Measurements from ENCODE around the gene RNASE13. TPM values are rescaled to one million over a fixed set of nuclear protein-coding genes. Genes with fewer than 3 reads are reported as not detected.

RNASE13 gene
- polyA plus RNA-seq, 1 of the 3 experiments (the other 2 are of a cell fraction) = not detected

- Histone ChIP-seq H3K79me2 (ENCODE audit: insufficient read depth) (peaks cover 51% of the 10 kb centered on the region), H3K27me3 (ENCODE audit: insufficient read depth) (no peaks in the 10 kb centered on the region), H3K36me3 (replicated peaks in 1 of 2; ENCODE audit: control insufficient read depth in 1 of 2, insufficient read depth in 2 of 2, low read length in 1 of 2) (peaks cover 22 to 32% of the 10 kb centered on the region in 2 experiments), H3K4me2 (peak overlapping the region; percentile 95), H3K9ac (peak overlapping the region; percentile 93), H4K20me1 (ENCODE audit: insufficient read depth) (0 out of 2 replicates have a peak, but pooled peaks cover 8% of the 10 kb centered on the region), H3F3A (replicated peaks; ENCODE audit: insufficient read depth) (peaks cover 30% of the 10 kb centered on the region), H3K9me2 (no peaks in the 10 kb centered on the region), H3K4me1 (ENCODE audit: control insufficient read depth in 1 of 2, insufficient read depth in 2 of 2, low read depth in 1 of 2, low read length in 1 of 2) (peaks cover 22 to 33% of the 10 kb centered on the region in 2 experiments), H3K27ac (ENCODE audit: low read depth in 2 of 2, low read length in 1 of 2) (peak overlapping the region; percentile 98 to 99), H3K9me3 (no peaks in the 10 kb centered on the region), H3K4me3 (ENCODE audit: low read depth in 2 of 2, low read length in 1 of 2) (peak overlapping the region; percentile 81 to 89), H2AFZ (ENCODE audit: low read depth) (peak overlapping the region; percentile 39; the same call in 1 of the 2 replicates)
- TF ChIP-seq TAF1 (IDR thresholded peaks at IDR 0.05; ENCODE audit: borderline replicate concordance, low read depth, low read length) (no peak), SIN3A (IDR thresholded peaks at IDR 0.05; ENCODE audit: borderline replicate concordance, low read depth, low read length) (peak; percentile 58; the same call in 1 of the 2 replicates)
- ChIA-PET CTCF (interaction anchor here (0.7 to 13.2 kb wide), 17 partner anchors 12 to 100 kb away, joined by 3 to 296 read pairs (median 5); partner anchors contain the start of genes TMEM253, TPPP2 and ZNF219), POLR2A (interaction anchor here (0.7 to 2.7 kb wide), 12 partner anchors 9 to 728 kb away, joined by 3 to 19 read pairs (median 8); partner anchors contain the start of genes PARP2, TMEM253 and ZNF219)
- WGBS (ENCODE audit: low lambda C conversion rate) = 1% methylated on average over 20 of the region's 23 CpGs
- peak; percentile 71 for DNase-seq
These were observed 36.1 kb upstream of the RNASE13 start for GRCh38 chr14:21070610-21071224.

- Histone ChIP-seq H3K79me2 (ENCODE audit: insufficient read depth) (peaks cover 49% of the 10 kb centered on the region), H3K9me3 (no peaks in the 10 kb centered on the region), H2AFZ (ENCODE audit: low read depth) (peak within 1 kb of the TSS; percentile 87), H3K4me1 (ENCODE audit: control insufficient read depth in 1 of 2, insufficient read depth in 2 of 2, low read depth in 1 of 2, low read length in 1 of 2) (peaks cover 22 to 29% of the 10 kb centered on the region in 2 experiments), H3K9ac (peak within 1 kb of the TSS; percentile 93), H3K4me3 (ENCODE audit: low read depth in 2 of 2, low read length in 1 of 2) (peak within 1 kb of the TSS; percentile 81 to 89), H3F3A (replicated peaks; ENCODE audit: insufficient read depth) (peaks cover 30% of the 10 kb centered on the region), H3K36me3 (replicated peaks in 1 of 2; ENCODE audit: control insufficient read depth in 1 of 2, insufficient read depth in 2 of 2, low read length in 1 of 2) (peaks cover 19 to 27% of the 10 kb centered on the region in 2 experiments), H3K9me2 (no peaks in the 10 kb centered on the region), H3K27ac (ENCODE audit: low read depth in 2 of 2, low read length in 1 of 2) (peak within 1 kb of the TSS; percentile 98 to 99), H3K4me2 (peak within 1 kb of the TSS; percentile 95), H3K27me3 (ENCODE audit: insufficient read depth) (no peaks in the 10 kb centered on the region), H4K20me1 (ENCODE audit: insufficient read depth) (0 out of 2 replicates have a peak, but pooled peaks cover 8% of the 10 kb centered on the region)
- WGBS (ENCODE audit: low lambda C conversion rate) = 2% methylated on average over 6 of the region's 63 CpGs
- peak; percentile 87 for DNase-seq
- TF ChIP-seq TAF1 (IDR thresholded peaks at IDR 0.05; ENCODE audit: borderline replicate concordance, low read depth, low read length) (0 out of 2 replicates have a peak, but pooled peaks have one; percentile 4), GABPA (IDR thresholded peaks at IDR 0.05; ENCODE audit: low read depth) (no peak)
- ChIA-PET POLR2A (interaction anchor here (0.7 to 2.7 kb wide), 7 partner anchors 14 to 728 kb away, joined by 4 to 19 read pairs (median 12); partner anchors contain the start of gene ZNF219), CTCF (interaction anchor here (0.7 to 13.2 kb wide), 12 partner anchors 14 to 73 kb away, joined by 3 to 296 read pairs (median 8); partner anchors contain the start of genes TMEM253 and ZNF219)
These were observed 35.5 kb upstream of the RNASE13 start, which contains the start of gene ARHGEF40 for GRCh38 chr14:21070083-21070609. Gene ARHGEF40 (plus strand): TSS chr14:21070304. CDS start chr14:21070397, 93 bp downstream.

DNA sequence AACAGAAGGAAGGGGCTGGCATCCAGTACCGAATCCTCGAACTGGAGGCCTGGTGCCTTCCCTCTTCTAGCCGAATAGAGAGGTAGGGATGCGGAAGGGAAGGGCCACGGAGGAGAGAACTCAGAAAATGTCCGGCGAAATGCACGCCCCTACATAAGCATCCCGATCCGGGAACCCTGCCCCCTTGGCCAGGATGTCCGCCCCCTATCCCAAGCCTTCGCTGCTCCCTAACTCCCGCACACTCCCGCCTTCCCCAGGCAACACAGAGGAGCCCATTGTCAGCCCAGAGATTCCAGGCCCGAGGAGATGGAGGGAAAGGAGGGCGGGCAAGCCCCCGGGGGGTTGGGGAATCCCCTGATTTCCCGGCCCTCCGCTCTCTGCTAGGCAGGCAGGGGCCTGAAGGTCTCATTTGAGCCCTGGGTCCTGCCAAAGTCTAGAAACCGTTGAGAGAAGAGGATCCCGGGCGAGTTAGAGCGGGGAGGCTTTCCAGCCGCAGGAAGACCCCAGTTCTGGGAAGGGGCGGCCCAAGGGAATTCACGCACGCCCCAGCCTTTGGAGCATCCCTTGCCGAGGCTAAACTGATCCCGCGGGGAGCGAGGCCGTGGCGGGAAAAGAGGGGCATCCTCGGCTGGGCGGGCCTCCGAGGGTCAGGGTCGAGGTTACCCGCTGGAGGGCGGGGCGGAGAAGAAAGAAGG is 34.9 kb upstream of the RNASE13 start:
- Histone ChIP-seq H3K27ac (ENCODE audit: low read depth in 2 of 2, low read length in 1 of 2) (peak overlapping the region; percentile 98 to 99), H2AFZ (ENCODE audit: low read depth) (peak overlapping the region; percentile 87), H3K9me3 (no peaks in the 10 kb centered on the region), H3F3A (replicated peaks; ENCODE audit: insufficient read depth) (peaks cover 30% of the 10 kb centered on the region), H3K9ac (peak overlapping the region; percentile 93), H3K79me2 (ENCODE audit: insufficient read depth) (peaks cover 47% of the 10 kb centered on the region), H3K27me3 (ENCODE audit: insufficient read depth) (no peaks in the 10 kb centered on the region), H3K9me2 (no peaks in the 10 kb centered on the region), H4K20me1 (ENCODE audit: insufficient read depth) (0 out of 2 replicates have a peak, but pooled peaks cover 4% of the 10 kb centered on the region), H3K4me1 (ENCODE audit: control insufficient read depth in 1 of 2, insufficient read depth in 2 of 2, low read depth in 1 of 2, low read length in 1 of 2) (peaks cover 22 to 29% of the 10 kb centered on the region in 2 experiments), H3K36me3 (replicated peaks in 1 of 2; ENCODE audit: control insufficient read depth in 1 of 2, insufficient read depth in 2 of 2, low read length in 1 of 2) (peaks cover 13 to 21% of the 10 kb centered on the region in 2 experiments), H3K4me2 (peak overlapping the region; percentile 95), H3K4me3 (ENCODE audit: low read depth in 2 of 2, low read length in 1 of 2) (peak overlapping the region; percentile 81 to 89)
- TF ChIP-seq SIN3A (IDR thresholded peaks at IDR 0.05; ENCODE audit: borderline replicate concordance, low read depth, low read length) (no peak), MAX (IDR thresholded peaks at IDR 0.05; ENCODE audit: low read depth) (peak; percentile 27), YY1 (IDR thresholded peaks at IDR 0.05; ENCODE audit: low read depth) (0 out of 2 replicates have a peak, but pooled peaks have one; percentile 41), REST (IDR thresholded peaks at IDR 0.05; ENCODE audit: low read depth, low read length) (0 out of 2 replicates have a peak, but pooled peaks have one; percentile 1), TCF12 (IDR thresholded peaks at IDR 0.05) (no peak), FOXJ3 (CRISPR knock-in tag; IDR thresholded peaks at IDR 0.05) (no peak)
- TF ChIP-seq, protein P1, sequence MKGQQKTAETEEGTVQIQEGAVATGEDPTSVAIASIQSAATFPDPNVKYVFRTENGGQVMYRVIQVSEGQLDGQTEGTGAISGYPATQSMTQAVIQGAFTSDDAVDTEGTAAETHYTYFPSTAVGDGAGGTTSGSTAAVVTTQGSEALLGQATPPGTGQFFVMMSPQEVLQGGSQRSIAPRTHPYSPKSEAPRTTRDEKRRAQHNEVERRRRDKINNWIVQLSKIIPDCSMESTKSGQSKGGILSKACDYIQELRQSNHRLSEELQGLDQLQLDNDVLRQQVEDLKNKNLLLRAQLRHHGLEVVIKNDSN (IDR thresholded peaks at IDR 0.05; ENCODE audit: borderline replicate concordance, low read depth) = no peak
- POLR2A ChIA-PET = interaction anchor here (0.7 to 2.7 kb wide), 6 partner anchors 20 to 727 kb away, joined by 4 to 19 read pairs (median 12); partner anchors contain the start of gene ZNF219
- 3% methylated on average over 34 of the region's 40 CpGs for WGBS (ENCODE audit: low lambda C conversion rate)
- CTCF ChIA-PET = interaction anchor here (1.3 to 13.2 kb wide), 14 partner anchors 12 to 67 kb away, joined by 5 to 296 read pairs (median 28); partner anchors contain the start of genes TMEM253 and ZNF219
- peak; percentile 77 for DNase-seq
